NCI-H2196 treated with DMSO at 0.1 percent for 48 hours (cell line): ENCODE measurements around the gene CHI3L2.
A peak's percentile ranks its signal among the peaks of the same experiment; 100 is the strongest.

Source experiments
- DNase-seq: peaks from one replicate; lab custom pipeline; 2025; ENCODE audit not compliant: unreplicated experiment; lab: John Stamatoyannopoulos, UW

Gene CHI3L2

GRCh38 chr1:111227434-111227833 lies at the start of gene CHI3L2:
TSS of gene CHI3L2 (plus strand) at chr1:111227713. CDS start at chr1:111227730, 17 bp downstream.
- no peak for DNase-seq

- peak; percentile 31 for DNase-seq
Observed at GRCh38 chr1:111179968-111180533, 47.5 kb upstream of the CHI3L2 start.

GRCh38 chr1:111182052-111182451 lies 45.5 kb upstream of the CHI3L2 start:
- no peak for DNase-seq

GRCh38 chr1:111183308-111184069 lies 44.0 kb upstream of the CHI3L2 start:
- DNase-seq = no peak

GRCh38 chr1:111184663-111185062 lies 42.9 kb upstream of the CHI3L2 start:
- DNase-seq = no peak

GRCh38 chr1:111190931-111191451 lies 36.5 kb upstream of the CHI3L2 start:
- DNase-seq = no peak

- no peak for DNase-seq
Observed at GRCh38 chr1:111191496-111191895, 36.0 kb upstream of the CHI3L2 start.

GRCh38 chr1:111192074-111192473 lies 35.4 kb upstream of the CHI3L2 start:
- no peak for DNase-seq

GRCh38 chr1:111192658-111193519 lies 34.6 kb upstream of the CHI3L2 start:
- no peak for DNase-seq

- no peak for DNase-seq
Observed at GRCh38 chr1:111193712-111194480, 33.6 kb upstream of the CHI3L2 start.

GRCh38 chr1:111195002-111195684 lies 32.4 kb upstream of the CHI3L2 start:
- DNase-seq = no peak

- DNase-seq = no peak
Observed at GRCh38 chr1:111196213-111196612, 31.3 kb upstream of the CHI3L2 start.

- no peak for DNase-seq
Observed at GRCh38 chr1:111197598-111198284, 29.8 kb upstream of the CHI3L2 start.

- DNase-seq = no peak
Observed at GRCh38 chr1:111198836-111199235, 28.7 kb upstream of the CHI3L2 start.

GRCh38 chr1:111199329-111199728 lies 28.2 kb upstream of the CHI3L2 start:
- DNase-seq = no peak

GRCh38 chr1:111199881-111200801 lies 27.4 kb upstream of the CHI3L2 start, which contains the start of gene DENND2D:
TSS of gene DENND2D (minus strand) at chr1:111200646. CDS start at chr1:111200459, 187 bp downstream.
- DNase-seq = no peak

GRCh38 chr1:111200802-111201161 lies 26.7 kb upstream of the CHI3L2 start:
- DNase-seq = no peak

GRCh38 chr1:111201275-111202090 lies 26.0 kb upstream of the CHI3L2 start:
- no peak for DNase-seq
